Cardiac septum (tissue), 1 donor: ENCODE data around the gene DPP10. TPM values are rescaled to one million over a fixed set of nuclear protein-coding genes. Genes with fewer than 3 reads are reported as not detected.

Experiments
- DNase-seq: peaks from one replicate; pipeline ENCODE4 v3.0.0-alpha.2; 2020; ENCODE audit warnings: low spot score
- intact Hi-C: fragments of 100-400 bp; cut with DNase I; formaldehyde crosslinking; loops from one replicate; pipeline ENCODE4 v1.14.0; 2022
- total RNA-seq: library from RNA; stranded (reverse); fragmentation: NEBNext Ultra II Directional; extraction: Animal tissue kit (Norgen Biotek cat#: 25700); gene quantifications from one replicate; pipeline ENCODE4 v1.2.1, GENCODE V29; 2021
- donor health status: DM: no; HTN: no; CAD: no.

The DPP10 gene
- total RNA-seq, 1 donor from 2014 or later, result 0.13 TPM

DNA sequence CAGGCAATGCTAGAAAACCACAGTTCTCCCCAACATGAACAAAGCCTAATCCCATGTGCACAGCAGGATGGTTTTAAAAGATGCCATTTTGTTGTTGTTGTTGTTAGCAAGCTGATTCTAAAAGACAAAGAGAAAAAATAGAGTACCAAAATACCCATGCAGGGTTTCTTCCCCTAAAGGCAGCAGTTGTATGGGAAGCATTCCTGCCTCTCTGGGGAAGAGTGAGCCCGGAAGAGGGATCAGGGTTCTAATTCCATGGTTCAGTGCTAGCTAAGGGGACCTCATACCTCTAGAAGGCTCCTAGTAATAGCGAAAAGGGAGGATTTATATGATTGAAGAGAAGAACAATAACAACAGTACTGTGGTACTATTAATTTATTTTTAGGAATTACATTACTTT is 327.6 kb downstream of the DPP10 start:
- intact Hi-C loops, result no loop called here
- DNase-seq, result no peak

DNA sequence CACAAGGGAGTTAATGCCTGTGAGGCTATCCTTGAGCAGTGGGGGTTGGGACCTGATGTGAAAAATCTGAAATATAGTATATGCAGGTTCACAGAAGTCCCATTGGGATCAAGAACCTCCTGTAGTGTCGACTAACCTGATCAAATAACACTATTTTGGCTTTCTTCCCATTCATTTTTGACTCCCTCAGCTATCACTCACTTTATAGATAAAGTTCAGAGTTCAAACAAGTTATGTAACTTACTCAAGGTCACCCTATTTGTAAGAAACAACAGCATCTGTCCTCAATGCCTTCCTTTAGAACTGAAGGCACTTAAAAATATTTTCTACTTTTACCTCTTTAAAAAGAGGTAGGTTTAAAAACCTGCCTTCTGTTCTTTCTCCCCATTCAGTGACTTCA is 341.6 kb downstream of the DPP10 start:
- intact Hi-C loops, result no loop called here
- no peak for DNase-seq

DNA sequence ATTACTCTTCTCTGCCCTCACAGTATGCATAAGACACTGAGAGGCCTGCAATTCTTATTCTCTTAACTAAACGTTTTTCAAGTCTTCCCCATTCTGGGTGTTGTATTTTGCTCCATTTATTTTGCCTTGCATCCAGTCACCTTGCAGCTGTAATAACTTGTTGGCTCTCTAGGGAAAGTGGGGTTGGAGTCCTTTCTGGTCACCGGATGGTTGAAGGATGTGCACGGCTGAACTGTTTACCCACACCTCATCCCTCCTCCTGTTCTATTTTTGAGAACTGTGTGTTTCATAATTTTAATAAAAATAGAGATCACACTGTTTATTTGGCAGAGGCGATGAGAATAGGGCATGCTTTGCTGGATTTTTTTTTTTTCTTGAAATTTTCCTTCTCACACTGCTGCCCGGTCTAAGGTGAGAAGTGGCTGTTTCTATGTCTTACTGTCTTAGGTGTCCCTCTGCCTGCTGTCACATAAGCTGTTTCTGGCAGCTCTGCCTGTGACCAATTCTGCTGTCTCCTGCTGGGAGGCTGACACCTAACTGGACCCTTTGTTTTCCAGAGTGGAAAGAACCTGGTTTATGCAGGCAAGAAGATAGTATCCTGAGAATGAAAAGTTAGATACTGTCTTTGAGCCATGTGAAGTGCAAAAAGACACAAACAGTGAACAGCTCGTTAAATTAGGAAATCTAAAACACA is 342.6 kb downstream of the DPP10 start:
- no peak for DNase-seq
- intact Hi-C loops, result no loop called here

DNA sequence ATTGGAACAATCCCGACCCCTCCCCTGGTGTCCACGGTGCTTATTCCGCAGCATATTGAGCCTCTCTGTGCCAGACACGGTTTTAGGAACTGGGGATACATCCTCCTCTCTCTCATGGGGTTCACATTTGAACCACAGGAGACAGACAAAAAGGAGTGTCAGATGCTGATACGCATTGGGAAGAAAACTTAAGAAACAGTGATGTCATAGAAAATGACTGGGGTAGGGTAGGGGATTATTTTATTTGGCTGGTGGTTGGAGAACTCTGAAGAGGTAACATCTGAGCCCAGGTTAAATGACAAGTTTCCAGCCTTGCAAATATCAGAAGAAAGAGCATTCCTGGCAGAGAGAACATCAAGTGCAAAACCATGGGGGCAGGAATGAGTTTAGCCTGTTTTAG is 344.5 kb downstream of the DPP10 start:
- intact Hi-C loops, result no loop called here
- DNase-seq, result no peak

DNA sequence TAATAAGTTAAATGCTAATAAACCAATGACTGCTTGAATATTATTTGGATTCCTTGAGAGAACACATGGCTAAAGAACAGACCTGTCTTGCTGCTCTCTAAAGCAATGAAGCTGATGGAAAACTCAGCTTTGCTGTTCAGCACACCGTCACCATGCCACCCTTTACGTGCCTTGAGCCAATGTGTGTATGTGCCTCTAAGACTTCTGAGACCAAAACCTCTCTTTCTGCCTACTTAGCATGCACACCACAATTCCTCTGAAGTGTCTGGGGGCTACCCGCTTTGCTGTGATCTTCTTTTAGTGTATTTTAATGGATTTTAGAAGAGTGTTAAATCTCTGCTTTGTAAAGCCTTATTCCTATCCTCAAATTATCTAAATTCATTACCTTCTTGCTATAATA is 345.0 kb downstream of the DPP10 start:
- intact Hi-C loops, result no loop called here
- no peak for DNase-seq

DNA sequence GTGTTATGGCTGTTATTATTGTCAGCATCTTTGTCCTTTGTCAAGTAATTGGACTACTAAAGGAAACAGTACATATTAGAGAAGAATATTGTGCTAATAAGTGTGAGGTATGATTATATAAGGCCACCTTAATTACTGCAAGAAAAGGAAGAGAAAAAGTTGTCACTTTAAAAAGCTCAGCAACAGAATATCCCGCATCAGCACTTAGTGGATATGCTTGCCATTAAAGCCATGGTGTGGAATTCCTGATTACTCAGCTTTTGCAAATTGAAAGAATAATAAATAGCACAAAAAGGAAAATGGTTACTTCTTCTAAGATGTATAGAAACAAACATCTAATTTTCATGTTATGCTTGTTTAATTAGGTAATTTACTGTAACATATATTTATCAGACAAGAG is 347.5 kb downstream of the DPP10 start:
- intact Hi-C loops, result no loop called here
- DNase-seq, result no peak

DNA sequence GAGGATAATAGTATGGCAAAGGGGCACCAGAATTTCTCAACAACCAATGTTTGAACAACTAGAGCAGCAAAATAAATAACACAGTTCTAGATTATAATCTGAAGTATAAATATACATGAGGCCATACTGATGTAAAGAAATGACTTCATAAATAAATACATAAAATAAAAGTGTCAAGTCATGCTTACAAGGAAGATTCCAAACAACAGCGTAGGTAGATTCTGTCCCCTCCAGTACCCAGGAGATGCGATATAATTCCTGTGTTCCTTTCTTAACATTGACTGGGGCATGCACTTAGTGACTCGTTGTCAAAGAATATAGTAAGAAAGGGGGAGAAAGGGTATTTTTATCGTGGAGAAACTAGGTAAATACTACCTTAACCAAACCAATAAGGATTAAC is 355.1 kb downstream of the DPP10 start:
- DNase-seq, result no peak
- intact Hi-C loops, result no loop called here

DNA sequence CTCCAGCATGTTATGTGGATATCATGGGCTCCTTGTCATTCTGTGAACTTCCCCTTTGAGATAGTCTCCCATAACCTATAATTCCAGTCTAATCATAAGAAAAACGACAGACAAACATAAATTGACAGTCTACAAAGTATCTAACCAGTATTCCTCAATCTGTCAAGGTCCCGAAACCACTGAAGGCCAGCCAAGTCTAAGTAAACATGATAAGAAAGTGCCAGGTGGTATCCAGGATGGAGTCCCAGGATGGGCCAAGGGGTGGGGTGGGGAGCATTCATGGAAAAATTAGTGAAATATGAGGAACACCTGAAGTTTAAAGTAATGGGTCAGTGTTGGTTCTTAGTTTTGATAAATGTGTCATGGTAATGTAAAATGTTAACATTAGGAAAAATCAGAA is 355.5 kb downstream of the DPP10 start:
- no peak for DNase-seq
- intact Hi-C loops, result no loop called here

DNA sequence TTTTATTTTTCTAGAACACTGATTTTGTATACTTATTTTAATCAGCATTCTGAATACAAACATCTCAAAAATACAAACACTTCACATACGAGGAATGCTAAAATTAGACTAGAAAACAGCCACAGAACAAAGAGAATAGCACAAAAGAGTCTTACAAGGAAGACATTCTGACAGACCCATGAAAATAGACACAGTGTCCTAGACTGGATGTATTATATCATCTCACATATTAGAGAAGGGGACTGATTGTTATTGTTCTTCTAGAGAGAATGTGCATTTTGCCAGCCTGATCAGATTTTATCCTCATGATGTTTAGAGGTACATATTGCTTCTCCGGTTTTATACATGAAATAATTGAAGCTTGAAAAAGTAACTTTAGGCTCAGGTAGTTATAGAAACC is 357.9 kb downstream of the DPP10 start:
- intact Hi-C loops, result no loop called here
- DNase-seq, result no peak

DNA sequence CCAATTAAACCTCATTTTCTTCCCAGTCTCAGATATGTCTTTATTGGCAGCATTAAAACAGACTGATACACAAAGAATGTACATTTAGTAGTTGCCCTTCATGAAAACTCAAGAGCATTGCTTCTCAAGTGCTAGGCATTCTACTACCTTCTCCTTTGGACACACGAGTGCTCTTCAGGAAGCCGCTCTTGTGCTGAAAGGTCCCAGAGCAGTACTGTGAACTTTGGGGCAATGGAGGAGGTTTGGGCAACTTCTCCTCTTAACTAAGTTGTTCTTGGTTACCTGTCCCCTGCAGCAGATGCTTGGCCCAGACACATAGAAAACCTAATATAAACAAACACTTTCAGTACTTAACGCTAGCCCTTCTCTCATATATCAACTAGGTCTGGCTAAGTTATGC is 362.8 kb downstream of the DPP10 start:
- DNase-seq, result no peak
- intact Hi-C loops, result no loop called here

DNA sequence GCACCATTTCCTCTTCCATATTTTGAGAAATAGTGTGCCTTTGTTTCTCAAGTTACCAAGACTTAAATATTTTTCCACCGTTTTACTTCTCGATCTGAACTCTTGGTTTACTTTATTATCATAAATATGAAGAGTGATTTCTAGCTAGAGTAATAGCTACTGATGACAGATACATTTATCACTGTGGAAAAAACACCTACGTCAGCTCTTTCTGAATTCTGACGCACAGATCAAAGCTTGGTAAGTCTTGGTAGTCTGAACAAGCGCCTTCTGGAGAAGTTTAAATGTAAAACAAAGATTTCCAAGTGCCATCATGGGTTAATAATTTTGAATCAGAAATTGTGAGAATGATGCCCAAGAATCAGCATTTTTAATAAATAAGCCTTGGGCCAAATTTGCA is 367.7 kb downstream of the DPP10 start:
- intact Hi-C loops, result no loop called here
- DNase-seq, result no peak

DNA sequence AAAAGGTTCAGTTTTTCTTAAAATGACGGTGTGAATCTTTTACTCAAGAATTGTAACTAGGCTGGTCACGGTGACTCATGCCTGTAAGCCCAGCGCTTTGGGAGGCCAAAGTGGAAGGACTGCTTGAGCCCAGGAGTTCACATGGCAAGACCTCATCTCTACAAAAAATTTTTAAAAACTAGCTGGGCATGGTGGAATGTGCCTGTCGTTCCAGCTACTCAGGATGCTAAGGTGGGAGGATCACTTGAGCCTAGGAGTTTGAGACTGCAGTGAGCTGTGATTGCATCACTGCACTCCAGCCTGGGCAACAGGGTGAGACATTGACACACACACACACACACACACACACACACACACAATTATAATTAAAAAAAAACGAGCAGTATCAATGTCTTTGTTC is 369.8 kb downstream of the DPP10 start:
- intact Hi-C loops, result no loop called here
- no peak for DNase-seq

DNA sequence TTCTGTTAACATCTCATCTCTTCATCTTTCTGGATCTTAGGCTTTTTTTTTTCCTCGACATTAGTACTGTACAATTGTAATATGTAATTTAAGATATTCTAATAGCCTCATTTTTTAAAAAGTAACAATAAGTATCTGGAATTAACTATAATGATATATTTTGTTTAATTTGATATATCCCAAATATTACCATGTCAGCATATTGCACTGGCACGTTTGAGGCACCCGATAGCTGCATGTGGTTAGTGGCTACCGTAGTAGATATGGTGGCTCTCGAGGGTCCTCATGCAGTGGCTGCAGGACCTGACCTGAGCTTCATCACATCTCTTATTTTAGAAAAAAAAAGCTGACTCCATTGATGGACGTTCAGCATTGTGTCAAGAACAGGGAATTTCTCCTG is 371.9 kb downstream of the DPP10 start:
- no peak for DNase-seq
- intact Hi-C loops, result no loop called here

DNA sequence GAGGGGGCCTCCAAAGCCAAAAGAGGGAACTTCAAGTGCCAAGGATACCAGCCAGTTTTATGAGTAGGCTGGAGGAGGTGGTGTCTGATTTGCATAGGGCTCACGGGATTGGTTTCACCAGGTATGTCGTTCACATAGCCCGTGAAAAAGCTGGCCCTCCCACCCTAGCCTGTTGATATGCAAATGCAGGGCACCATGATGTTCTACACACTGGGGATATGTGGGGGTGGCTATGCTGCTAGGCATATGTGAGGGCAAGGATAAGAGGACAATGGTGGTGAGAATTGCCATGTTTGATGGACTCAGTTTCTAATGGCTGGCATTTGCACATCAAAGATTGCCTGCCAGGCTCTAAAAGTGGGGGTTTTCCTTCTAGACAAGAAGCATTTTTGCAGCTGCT is 378.6 kb downstream of the DPP10 start:
- intact Hi-C loops, result no loop called here
- DNase-seq, result no peak

DNA sequence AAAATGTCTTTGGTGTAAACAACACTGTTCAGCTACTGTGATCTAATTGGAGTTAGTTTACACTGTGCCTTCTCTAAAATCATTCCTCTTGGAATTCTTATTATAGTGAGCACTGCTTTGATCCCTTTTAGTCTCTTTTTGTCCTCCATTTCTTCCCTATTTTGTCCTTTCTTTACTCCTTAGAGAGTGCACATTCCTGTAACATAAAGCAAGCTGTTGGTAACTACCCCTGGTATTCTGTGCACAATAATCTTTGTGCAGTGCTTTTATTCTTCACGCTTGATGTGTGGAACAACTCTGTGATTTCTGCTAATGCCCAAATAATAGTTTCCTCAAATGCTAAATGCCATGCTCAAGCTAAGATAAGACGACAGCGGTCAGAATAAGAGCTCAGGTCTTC is 401.5 kb downstream of the DPP10 start:
- no peak for DNase-seq
- intact Hi-C loops, result no loop called here

DNA sequence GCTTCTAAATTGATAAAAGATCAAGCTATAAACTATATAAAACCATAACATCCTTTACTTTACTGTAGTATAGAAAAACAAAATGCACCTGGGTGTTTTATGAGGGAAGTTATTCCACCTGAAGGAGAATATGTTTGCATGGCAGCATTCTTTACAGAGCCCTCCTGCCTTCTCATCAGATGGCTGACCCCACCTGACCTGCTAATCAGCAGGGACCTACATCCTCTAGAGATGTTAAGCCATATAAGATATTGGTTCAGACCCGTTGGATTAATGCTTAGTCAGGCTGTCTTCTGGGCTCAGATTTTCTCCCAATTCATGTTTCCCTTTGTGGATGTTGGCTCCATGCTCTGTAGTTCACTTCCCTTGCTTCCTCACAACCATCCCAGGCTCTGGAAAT is 414.8 kb downstream of the DPP10 start:
- intact Hi-C loops, result no loop called here
- DNase-seq, result no peak

DNA sequence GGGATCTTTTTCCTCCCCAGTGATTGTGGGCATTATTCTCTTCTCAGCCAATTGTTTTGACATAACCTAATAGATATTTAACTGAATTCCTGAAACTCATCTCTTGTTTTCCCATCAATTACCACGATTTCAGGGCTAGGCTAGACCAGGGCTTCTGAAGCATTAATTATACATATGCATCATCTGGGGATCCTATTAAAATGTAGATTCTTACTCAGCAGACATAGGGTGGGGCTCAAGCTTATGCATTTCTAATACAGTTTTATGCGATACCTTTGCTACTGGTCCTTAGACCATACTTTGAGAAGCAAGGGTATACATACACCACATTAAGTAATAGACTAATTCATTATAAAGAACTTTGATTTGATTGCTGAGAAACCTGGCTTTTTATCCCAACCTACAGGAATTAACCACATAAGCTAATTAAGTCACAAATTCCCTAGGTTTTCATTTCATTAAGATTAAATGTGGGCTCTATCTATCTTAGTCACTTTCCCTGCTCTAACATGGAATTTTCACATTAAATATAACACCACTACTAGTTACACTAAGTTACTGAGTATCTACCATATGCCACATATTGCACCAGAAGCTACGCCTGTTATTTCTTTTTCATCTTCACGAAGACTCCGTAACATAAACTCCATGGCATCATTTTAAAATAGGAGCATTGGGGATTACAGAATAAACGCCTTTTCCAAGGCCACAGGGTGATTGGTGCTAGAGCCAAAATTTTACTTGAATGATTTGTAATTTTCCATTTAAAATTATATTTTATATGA is 417.5 kb downstream of the DPP10 start:
- DNase-seq, result no peak
- intact Hi-C loops, result no loop called here

DNA sequence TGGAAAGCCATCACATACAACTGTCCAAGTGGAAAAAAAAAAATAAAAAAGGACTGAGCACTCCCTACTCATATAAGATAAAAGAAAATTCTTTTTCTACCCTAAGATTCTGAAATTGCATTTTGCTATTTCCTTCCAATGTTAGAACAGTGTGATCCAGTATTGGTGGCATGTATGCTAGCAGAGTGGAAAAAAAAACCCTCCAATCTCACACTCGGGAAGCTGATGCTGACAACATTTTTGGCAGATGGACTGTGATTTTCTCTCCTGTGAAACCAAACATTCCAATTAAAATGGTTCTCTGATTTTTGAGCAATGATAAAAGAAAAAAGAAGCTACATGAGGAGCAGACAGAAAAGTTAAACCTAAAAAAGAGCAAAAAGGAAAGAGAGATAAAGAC is 419.8 kb downstream of the DPP10 start:
- intact Hi-C loops, result no loop called here
- DNase-seq, result no peak

DNA sequence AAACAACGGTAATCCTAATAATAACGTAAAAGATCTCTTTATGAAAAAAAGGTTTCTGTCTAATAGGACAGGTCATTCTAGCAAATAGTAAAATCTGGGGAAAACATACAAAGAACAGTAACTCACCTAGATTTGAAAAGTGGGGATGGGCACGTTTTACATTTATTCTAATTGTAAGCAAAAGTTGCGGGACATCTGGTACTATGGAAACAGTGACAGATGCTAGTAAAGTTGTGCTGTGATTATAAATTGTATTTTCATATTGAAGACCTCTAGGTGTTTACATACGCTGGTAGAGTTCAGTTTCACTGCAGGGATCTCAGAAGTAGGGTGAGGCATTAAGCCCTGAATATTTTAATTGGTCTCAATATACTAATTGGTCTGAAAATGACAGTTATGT is 422.5 kb downstream of the DPP10 start:
- no peak for DNase-seq
- intact Hi-C loops, result no loop called here

DNA sequence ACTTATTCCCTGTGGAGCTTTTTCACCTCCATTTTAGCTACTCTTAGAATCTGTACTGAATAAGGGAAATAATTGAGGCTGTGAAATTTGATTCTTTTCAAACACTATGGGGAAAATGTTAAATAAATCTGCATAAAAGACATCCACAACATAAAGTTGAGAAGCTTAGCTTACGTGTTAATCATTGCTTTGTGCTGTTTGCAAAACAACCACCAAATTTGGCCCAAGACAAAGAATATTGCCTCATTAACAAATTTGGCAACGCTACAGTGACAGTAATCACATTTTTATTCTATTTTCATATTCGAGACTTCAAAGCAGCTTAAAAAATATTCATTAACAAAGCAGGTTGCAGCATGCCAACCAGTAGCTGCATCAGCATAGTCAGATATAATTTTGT is 437.6 kb downstream of the DPP10 start:
- intact Hi-C loops, result no loop called here
- no peak for DNase-seq

DNA sequence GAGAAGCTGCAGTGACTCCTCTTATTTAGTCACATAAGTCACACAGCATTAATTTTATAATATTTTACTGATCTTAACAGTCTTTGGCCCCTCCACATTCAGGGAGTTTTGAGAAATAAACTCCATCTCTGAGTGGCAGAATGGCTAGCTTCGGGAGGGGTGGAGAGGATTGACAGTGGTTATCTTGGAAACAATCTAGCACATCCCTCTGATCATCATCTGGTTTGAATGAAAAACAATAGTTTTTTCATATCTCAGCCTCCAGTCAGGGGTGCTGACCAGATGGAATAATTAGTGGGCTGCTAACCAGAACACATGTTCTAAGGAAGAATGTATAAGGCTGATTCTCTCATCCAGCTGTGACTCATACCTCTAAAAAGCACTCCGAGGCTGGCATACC is 477.5 kb downstream of the DPP10 start:
- intact Hi-C loops, result no loop called here

DNA sequence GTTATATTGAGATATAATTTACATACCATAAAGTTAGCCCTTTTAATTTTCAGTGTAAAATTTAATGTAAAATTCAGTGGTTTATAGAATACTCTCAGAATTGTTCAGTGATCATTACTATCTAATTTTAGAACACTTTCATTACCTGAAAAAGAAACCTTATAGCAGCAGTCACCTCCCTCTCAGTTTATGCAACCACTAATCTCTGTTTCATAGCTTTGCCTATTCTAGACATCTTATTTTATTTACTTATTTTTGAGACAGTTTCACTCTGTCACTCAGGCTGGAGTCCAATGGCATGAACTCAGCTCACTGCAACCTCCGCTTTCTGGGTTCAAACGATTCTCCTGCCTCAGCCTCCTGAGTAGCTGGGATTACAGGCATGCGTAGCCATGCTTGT is 479.6 kb downstream of the DPP10 start:
- no peak for DNase-seq
- intact Hi-C loops, result no loop called here

More for the DNA sequence above, 477.5 kb downstream of the DPP10 start:
- no peak for DNase-seq
